Activated naive CD8-positive, alpha-beta T cell (primary cell): Measurements from ENCODE around the gene NUBP2.

ENCODE experiments used
- H3K27ac Mint-ChIP-seq: one replicate; pipeline ENCODE4 v1.8.0; 2021; ENCODE audit warnings: mixed read lengths
- H3K27me3 Mint-ChIP-seq: one replicate; pipeline ENCODE4 v1.8.0; 2021; ENCODE audit warnings: mixed read lengths
- H3K36me3 Mint-ChIP-seq: one replicate; pipeline ENCODE4 v1.8.0; 2021; ENCODE audit warnings: mixed read lengths
- H3K4me1 Mint-ChIP-seq: one replicate; pipeline ENCODE4 v1.8.0; 2021; ENCODE audit warnings: low read depth, mixed read lengths
- H3K4me3 Mint-ChIP-seq: one replicate; pipeline ENCODE4 v1.8.0; 2021; ENCODE audit warnings: mild to moderate bottlenecking, mixed read lengths
- H3K9me3 Mint-ChIP-seq: one replicate; pipeline ENCODE4 v1.8.0; 2021; ENCODE audit warnings: low read depth, mixed read lengths

NUBP2 gene

DNA sequence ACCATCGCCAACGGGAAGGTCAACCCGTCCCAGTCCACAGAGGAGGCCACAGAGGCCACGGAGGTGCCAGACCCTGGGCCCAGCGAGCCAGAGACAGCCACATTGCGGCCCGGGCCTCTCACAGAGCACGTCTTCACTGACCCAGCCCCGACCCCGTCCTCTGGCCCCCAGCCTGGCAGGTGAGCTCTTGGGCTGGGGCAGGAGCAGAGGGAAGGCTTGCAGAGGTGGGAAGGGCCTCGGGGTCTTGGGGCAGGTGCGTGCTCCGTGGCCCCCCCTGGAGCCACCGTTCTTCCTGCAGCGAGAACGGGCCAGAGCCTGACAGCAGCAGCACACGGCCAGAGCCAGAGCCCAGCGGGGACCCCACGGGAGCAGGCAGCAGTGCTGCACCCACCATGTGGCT lies 16.5 kb upstream of the NUBP2 start:
- Mint-ChIP-seq H3K36me3 (no peaks in the 10 kb centered on the region), H3K9me3 (no peaks in the 10 kb centered on the region), H3K4me1 (peaks cover 3% of the 10 kb centered on the region), H3K27ac (no peak overlapping the region), H3K4me3 (no peak overlapping the region), H3K27me3 (no peaks in the 10 kb centered on the region)

GRCh38 chr16:1766701-1767100 lies 16.1 kb upstream of the NUBP2 start:
- no peaks in the 10 kb centered on the region for H3K9me3 Mint-ChIP-seq
- no peaks in the 10 kb centered on the region for H3K36me3 Mint-ChIP-seq
- no peaks in the 10 kb centered on the region for H3K27me3 Mint-ChIP-seq
- no peak overlapping the region for H3K27ac Mint-ChIP-seq
- no peak overlapping the region for H3K4me3 Mint-ChIP-seq
- H3K4me1 Mint-ChIP-seq = peaks cover 3% of the 10 kb centered on the region

DNA sequence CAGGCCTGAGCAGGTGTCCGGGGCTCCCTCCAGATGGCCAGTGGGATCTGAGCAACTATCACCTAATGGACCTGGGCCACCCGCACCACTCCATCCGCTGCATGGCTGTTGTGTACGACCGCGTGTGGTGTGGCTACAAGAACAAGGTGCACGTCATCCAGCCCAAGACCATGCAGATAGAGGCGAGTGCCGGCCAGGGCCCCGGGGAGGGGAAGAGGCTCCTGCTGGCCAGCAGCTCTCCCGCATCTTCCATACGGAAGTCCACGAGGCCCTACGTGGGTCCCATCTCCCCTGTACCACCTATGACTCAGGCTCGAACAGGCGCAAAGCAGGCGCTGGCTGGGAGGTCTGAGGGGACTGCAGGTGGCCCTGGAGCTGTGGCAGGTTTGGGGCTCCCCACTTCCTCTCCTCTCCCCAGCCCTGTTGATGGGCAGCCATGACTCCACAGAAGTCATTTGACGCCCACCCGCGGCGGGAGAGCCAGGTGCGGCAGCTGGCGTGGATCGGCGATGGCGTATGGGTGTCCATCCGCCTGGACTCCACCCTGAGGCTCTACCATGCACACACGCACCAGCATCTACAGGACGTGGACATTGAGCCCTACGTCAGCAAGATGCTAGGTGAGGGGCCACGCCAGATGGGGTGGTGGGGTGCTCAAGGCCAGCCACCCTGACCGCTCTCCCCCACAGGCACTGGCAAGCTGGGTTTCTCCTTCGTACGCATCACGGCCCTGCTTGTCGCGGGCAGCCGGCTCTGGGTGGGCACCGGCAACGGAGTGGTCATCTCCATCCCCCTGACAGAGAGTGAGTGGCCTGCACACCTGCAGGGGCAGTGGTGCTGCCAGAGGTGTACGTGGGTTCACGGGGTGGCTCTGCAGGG lies 15.4 kb upstream of the NUBP2 start:
- Mint-ChIP-seq H3K4me3 (no peak overlapping the region), H3K4me1 (peaks cover 6% of the 10 kb centered on the region), H3K27me3 (no peaks in the 10 kb centered on the region), H3K27ac (no peak overlapping the region), H3K36me3 (peaks cover 3% of the 10 kb centered on the region), H3K9me3 (no peaks in the 10 kb centered on the region)

DNA sequence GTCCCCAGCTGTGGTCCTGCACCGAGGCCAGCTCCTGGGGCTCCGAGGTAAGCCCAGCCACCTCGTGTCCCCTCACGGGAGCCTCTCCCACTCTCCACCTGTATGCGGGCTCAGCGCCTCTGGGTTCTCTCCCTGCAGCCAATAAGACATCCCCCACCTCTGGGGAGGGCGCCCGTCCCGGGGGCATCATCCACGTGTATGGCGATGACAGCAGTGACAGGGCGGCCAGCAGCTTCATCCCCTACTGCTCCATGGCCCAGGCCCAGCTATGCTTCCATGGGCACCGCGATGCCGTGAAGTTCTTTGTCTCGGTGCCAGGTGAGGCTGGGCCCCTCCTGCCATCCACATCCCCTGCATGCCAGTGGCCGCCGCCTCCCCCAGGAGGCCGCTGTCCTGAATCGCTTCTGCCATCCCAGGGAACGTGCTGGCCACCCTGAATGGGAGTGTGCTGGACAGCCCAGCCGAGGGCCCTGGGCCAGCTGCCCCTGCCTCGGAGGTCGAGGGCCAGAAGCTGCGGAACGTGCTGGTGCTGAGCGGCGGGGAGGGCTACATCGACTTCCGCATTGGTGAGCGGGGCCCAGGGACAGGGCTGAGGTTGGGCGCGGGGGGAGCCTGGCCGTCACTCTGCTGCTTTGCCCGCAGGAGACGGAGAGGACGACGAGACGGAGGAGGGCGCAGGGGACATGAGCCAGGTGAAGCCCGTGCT lies 14.5 kb upstream of the NUBP2 start:
- Mint-ChIP-seq H3K4me1 (peaks cover 6% of the 10 kb centered on the region), H3K9me3 (no peaks in the 10 kb centered on the region), H3K4me3 (no peak overlapping the region), H3K36me3 (peaks cover 3% of the 10 kb centered on the region), H3K27ac (no peak overlapping the region), H3K27me3 (no peaks in the 10 kb centered on the region)

DNA sequence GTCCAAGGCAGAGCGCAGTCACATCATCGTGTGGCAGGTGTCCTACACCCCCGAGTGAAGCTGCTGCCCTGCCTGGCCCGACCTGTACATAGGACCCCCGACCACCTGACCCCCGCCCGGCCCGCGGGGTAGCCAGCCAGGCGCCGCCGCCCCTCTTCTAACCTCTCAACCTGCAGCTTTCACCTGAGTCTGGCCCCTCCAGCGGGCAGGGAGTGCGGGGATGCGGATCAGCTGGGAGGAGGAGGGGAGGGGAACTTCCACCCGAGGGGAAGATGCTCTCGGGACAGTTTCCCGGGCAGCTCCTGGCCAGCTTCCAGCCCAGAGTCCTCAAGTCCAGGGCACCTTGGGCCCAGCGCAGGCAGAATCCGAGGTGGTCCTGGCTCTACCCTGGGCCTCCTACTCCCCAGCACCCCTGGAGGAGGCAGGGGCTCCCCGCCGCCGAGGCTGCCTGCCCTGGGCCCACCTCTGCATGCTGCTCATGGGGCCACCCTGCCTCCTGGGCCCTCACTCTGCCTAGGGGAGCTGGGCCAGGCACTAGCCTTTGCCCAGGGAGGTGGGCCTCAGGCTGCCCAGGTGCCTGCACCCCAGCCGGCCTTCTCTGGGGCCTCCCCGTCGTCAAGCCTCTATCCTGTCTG lies 13.9 kb upstream of the NUBP2 start:
- H3K4me3 Mint-ChIP-seq = no peak overlapping the region
- no peaks in the 10 kb centered on the region for H3K9me3 Mint-ChIP-seq
- peaks cover 3% of the 10 kb centered on the region for H3K36me3 Mint-ChIP-seq
- no peak overlapping the region for H3K27ac Mint-ChIP-seq
- no peaks in the 10 kb centered on the region for H3K27me3 Mint-ChIP-seq
- H3K4me1 Mint-ChIP-seq = peaks cover 6% of the 10 kb centered on the region

- peak overlapping the region; percentile 58 for H3K27ac Mint-ChIP-seq
Measured at GRCh38 chr16:1769402-1770300, 13.1 kb upstream of the NUBP2 start.

GRCh38 chr16:1770328-1771187 lies 12.2 kb upstream of the NUBP2 start:
- Mint-ChIP-seq H3K9me3 (no peaks in the 10 kb centered on the region), H3K27ac (peak overlapping the region; percentile 58), H3K4me3 (peak overlapping the region; percentile 81), H3K4me1 (peaks cover 6% of the 10 kb centered on the region), H3K36me3 (peaks cover 3% of the 10 kb centered on the region), H3K27me3 (no peaks in the 10 kb centered on the region)

More at GRCh38 chr16:1769402-1770300, 13.1 kb upstream of the NUBP2 start:
- H3K9me3 Mint-ChIP-seq = no peaks in the 10 kb centered on the region
- peaks cover 6% of the 10 kb centered on the region for H3K4me1 Mint-ChIP-seq
- peaks cover 3% of the 10 kb centered on the region for H3K36me3 Mint-ChIP-seq
- peak overlapping the region; percentile 81 for H3K4me3 Mint-ChIP-seq
- H3K27me3 Mint-ChIP-seq = no peaks in the 10 kb centered on the region

DNA sequence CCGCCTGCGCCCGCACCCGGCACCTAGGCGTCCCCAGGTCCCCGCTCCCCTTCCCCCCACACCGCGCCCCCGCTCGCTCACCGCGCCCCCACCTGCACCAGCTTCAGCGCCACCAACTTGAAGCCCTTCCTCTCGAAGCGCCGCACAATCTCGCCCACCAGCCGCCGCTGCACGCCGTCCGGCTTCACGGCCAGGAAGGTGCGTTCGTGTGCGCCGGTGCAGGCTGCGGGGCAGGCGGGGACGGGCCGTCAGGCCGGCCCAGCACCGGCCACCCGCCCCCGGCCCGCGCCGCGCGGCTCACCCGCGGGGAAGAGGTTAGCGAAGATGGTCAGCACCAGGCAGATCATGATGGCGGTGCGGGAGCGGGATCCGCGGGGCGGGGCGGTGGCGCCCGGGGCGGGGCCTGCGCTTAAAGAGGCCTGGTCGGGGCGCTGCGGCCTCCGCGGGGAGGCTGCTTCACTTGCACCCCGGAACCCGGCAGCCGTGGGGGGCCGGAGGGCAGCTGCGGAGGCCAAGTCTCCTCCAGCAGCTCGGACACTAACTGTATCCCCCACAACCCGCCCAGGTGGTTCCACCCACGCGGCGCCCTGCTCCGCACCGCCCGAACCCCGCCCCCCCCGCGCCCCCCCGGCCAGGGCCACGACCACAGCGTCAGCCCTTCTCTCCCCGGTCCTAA lies 11.4 kb upstream of the NUBP2 start, which contains the start of gene NME3:
Gene NME3 (minus strand): TSS at position 356 of the 676 bp plus-strand sequence. CDS start 9 bp downstream, at position 347.
- peak within 1 kb of the TSS; percentile 99 for H3K4me3 Mint-ChIP-seq
- peaks cover 3% of the 10 kb centered on the region for H3K36me3 Mint-ChIP-seq
- H3K4me1 Mint-ChIP-seq = peaks cover 6% of the 10 kb centered on the region
- no peaks in the 10 kb centered on the region for H3K27me3 Mint-ChIP-seq
- H3K9me3 Mint-ChIP-seq = no peaks in the 10 kb centered on the region
- peak within 1 kb of the TSS; percentile 99 for H3K27ac Mint-ChIP-seq

- no peaks in the 10 kb centered on the region for H3K27me3 Mint-ChIP-seq
- peaks cover 3% of the 10 kb centered on the region for H3K36me3 Mint-ChIP-seq
- H3K9me3 Mint-ChIP-seq = no peaks in the 10 kb centered on the region
- H3K4me3 Mint-ChIP-seq = peak overlapping the region; percentile 99
- H3K27ac Mint-ChIP-seq = peak overlapping the region; percentile 99
- H3K4me1 Mint-ChIP-seq = peaks cover 6% of the 10 kb centered on the region
Measured at GRCh38 chr16:1771864-1772361, 10.8 kb upstream of the NUBP2 start.

- Mint-ChIP-seq H3K27me3 (no peaks in the 10 kb centered on the region), H3K4me1 (peaks cover 6% of the 10 kb centered on the region), H3K27ac (peak within 1 kb of the TSS; percentile 99), H3K9me3 (no peaks in the 10 kb centered on the region), H3K4me3 (peak within 1 kb of the TSS; percentile 99), H3K36me3 (peaks cover 3% of the 10 kb centered on the region)
Measured at GRCh38 chr16:1772362-1772907, 10.3 kb upstream of the NUBP2 start, which contains the start of gene EME2. TSS of gene EME2 (plus strand) at chr16:1772810. CDS start at chr16:1773228, 418 bp downstream.

DNA sequence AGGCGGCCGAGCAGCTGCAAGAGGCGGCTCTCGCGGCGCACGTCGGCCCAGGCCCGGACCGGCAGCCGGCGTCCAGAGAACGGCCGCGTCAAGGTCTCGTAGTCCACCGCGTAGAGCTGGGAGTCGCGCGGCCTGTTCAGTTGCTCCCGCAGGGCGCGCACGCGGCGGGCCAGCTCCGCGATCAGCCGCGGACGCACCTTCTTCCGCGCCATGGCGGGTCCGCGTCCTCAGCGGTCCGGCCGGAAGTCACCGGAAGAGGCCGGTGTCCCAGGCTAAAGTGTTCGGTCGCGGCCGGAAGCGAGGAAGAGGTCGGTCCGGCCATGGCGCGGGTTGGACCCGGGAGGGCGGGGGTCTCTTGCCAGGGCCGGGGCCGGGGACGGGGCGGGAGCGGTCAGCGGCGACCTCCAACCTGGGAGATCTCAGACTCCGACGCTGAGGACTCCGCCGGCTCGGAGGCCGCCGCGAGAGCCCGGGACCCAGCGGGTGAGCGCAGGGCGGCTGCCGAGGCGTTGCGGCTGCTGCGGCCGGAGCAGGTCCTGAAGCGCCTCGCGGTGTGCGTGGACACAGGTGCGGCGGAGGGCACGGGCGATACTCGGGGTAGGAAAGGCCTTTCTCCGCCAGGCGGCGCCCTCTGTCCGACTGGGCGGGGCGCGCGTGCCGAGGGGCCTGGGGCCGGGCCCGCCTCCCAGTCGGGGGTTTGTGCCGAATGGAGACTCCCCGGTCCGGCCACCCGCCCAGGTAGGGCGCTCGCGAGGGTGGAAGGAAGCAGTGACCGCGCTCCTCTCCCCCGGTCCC lies 9.7 kb upstream of the NUBP2 start, which contains the start of gene MRPS34:
Gene MRPS34 (minus strand): TSS at position 227 of the 795 bp plus-strand sequence. CDS start 15 bp downstream, at position 212.
- Mint-ChIP-seq H3K36me3 (peaks cover 3% of the 10 kb centered on the region), H3K9me3 (no peaks in the 10 kb centered on the region), H3K27ac (peak within 1 kb of the TSS; percentile 99), H3K4me3 (peak within 1 kb of the TSS; percentile 99), H3K4me1 (peaks cover 6% of the 10 kb centered on the region), H3K27me3 (no peaks in the 10 kb centered on the region)
